GM12892 (cell line): ENCODE results near the gene CD72.

Experiments
- POLR2A ChIP-seq: IDR thresholded peaks from 2 replicates; pipeline ENCODE4 v1.6.1; 2011; ENCODE audit warnings: low read depth, low read length, control low read depth
- POLR2AphosphoS5 ChIP-seq: IDR thresholded peaks from 2 replicates; pipeline ENCODE4 v1.6.1; 2011; ENCODE audit warnings: low read depth, low read length, control low read depth
- TAF1 ChIP-seq: IDR thresholded peaks from 2 replicates; pipeline ENCODE4 v1.6.1; 2011; ENCODE audit warnings: low read depth, mild to moderate bottlenecking, control low read depth, low read length, borderline replicate concordance

GRCh38 chr9:35618854-35619799, 914 bp upstream of the CD72 start:
- no peak; the same call in 1 of the 2 replicates for TF ChIP-seq POLR2A
- TF ChIP-seq POLR2AphosphoS5 = no peak
- no peak for TF ChIP-seq TAF1
